NCI-H2029 (cell line): ENCODE measurements around the gene RAD51B.

Experiments
- DNase-seq: peaks from one replicate; lab custom pipeline; 2025; lab: John Stamatoyannopoulos, UW

Gene RAD51B

GRCh38 chr14:68444449-68445168 lies 625.0 kb downstream of the RAD51B start:
- DNase-seq, result no peak

- no peak for DNase-seq
These were observed 626.9 kb downstream of the RAD51B start for GRCh38 chr14:68446243-68447040.

DNA sequence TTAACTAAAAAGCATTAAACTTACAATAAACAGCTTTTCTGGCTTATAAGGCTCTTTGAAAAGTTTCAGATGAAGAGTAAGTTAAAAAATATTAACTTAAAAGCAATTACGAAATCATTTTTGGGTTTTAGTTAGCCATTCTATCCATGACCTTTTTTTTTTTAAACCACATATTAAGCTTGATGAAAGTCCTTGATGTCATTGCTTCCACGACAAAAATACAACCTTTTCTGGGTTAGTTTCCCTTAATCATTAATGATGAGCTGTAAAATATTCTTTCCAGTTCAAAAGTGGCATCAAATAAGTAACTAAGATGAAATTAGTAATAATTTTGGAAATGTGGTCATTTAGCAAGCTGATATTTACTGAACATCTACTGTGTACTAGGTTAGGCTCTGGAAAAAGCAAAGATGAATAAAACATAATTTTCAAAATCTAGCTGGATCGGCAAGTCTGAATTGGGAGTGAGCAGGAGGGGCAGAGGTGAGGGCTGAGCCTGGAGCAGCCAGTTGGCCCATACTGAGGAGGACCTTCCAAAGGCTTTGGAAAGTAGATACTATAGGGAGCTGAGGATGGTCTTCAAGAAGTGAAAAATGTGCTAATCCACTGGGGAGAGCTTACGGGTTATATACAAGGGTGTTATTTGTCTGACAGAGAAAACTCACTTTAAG lies 628.1 kb downstream of the RAD51B start:
- DNase-seq, result no peak

- no peak for DNase-seq
These were observed 628.8 kb downstream of the RAD51B start for GRCh38 chr14:68448252-68448902.

GRCh38 chr14:68449561-68450181 lies 630.1 kb downstream of the RAD51B start:
- no peak for DNase-seq

DNA sequence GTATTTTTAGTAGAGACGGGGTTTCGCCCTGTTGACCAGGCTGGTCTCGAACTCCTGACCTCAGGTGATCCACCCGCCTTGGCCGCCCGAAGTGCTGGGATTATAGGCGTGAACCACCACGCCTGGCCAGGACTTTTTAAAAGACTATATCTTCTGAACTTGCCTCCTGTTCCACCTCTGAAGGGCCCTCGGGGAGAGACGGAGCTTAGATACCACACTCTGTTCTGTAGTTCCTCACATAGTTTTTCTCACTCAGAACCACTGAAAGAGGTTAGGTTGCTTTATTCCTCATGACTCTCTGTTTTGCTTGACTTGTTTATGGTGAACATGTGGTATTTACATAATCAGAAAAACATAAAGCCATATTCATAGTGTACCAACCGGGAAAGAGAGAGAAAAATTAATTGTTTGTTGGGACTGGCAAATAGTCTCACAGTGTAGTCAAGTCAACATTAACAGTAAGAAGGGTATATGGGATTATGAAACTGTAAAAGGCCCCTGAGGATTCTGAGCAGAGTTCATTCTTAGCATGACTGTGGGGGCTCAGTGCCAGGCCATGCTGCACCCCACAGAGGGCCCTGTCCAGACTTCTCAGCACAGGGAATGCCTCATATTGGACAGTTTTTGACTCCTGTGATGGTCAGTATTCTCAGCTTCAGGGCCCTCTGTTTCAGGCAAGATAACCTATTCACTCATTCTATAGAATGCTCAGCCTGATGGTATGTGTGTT lies 631.0 kb downstream of the RAD51B start:
- no peak for DNase-seq

DNA sequence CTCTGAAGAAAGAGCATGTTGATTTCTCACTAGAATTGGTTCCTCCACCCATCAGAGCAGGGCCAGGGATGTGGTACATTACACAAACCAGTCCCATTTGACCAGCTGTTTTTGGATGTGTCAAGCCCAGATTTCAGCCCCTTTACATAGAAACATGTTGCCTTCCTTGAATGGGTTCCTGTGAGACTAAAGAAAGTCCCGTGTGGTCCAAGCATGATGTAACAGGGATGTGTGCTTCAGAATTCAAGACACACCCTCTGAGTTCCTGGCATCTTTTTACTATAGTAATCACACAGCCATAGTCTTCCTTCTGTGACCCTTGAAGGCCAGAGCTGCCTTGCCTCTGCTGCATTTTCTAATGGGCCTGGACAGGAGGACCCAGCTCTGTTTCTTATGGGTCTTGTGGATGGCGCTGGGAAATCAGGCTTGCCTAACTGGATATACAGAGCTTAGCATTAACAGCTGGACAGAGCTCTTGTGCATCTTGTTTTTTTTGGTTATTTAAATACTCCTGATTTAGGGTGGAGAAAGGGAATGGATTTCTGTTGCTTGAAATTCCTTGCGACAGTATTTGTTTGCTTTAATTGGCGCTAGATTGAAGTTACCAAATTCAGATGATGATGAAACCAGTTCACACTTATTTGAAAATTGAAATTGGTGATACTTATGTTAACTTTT lies 632.3 kb downstream of the RAD51B start:
- DNase-seq, result no peak

DNA sequence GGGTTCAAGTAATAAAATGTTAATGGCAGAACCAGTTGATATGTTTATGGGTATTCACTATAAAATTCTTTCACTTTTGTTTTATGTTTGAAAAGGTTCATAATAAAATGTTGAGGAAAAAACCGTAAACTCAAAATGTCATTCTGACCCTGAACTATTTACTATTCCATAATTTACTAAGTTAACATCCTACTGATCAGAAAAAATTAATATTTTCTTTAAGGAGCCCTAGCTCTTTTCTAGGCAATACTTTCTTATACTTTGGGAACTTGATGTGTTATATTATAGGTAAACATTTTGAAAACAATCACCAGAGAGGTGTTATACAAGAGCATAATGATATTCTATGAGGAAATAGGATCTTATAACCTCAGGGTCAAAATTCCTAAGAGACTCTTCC lies 638.7 kb downstream of the RAD51B start:
- no peak for DNase-seq

- DNase-seq, result peak; percentile 64
These were observed 639.4 kb downstream of the RAD51B start for GRCh38 chr14:68458840-68459469.

- no peak for DNase-seq
These were observed 640.0 kb downstream of the RAD51B start for GRCh38 chr14:68459480-68460136.

GRCh38 chr14:68460541-68460940 lies 641.0 kb downstream of the RAD51B start:
- DNase-seq, result no peak

GRCh38 chr14:68461086-68461485 lies 641.5 kb downstream of the RAD51B start:
- DNase-seq, result no peak

- DNase-seq, result no peak
These were observed 643.1 kb downstream of the RAD51B start for GRCh38 chr14:68462683-68463082.

DNA sequence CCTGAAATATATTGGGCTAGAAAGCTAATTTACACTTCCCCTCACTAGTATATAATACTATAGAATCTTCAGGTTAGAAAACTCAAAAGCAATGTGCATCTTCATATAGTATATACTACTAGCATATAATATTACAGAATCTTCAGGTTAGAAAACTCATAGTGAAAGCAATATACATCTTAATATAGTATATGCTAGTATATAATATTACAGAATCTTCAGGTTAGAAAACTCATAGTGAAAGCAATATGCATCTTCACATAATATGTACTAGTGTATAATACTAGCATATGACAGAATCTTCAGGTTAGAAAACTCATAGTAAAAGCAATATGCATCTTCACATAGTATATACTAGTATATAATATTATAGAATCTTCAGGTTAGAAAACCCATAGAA lies 643.7 kb downstream of the RAD51B start:
- DNase-seq, result no peak

DNA sequence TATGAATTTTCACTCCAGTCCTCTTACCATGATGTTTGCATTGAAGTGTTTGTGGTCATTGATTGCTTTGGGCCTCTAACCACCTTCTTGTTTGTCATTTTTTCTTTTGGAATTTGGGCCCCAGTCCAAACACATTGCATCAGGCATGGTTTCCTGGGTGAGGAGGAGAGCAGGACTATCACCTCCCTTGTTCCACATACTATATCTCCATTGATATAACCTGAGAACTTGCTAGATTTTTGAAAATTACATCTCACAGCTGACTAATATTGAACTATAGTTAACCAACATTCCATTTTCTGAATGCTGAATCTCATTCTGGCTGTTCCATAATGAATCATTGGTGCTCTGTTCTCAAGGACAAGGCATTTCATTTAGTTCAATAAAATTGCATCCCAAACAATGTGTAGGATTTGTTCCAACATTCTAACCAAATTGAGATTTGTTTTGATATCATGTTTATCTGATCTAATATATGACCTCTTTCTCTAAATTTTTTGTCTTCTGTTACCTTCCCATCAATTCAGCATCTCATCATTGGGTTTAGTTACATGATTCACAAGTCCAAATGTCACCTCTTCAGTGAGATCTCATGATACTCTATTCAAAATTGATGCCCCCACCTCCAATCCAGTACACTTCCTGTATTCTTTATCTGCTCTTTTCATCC lies 644.3 kb downstream of the RAD51B start:
- no peak for DNase-seq

- no peak for DNase-seq
These were observed 645.1 kb downstream of the RAD51B start for GRCh38 chr14:68464711-68465110.

- DNase-seq, result no peak
These were observed 647.0 kb downstream of the RAD51B start for GRCh38 chr14:68466491-68466977.

DNA sequence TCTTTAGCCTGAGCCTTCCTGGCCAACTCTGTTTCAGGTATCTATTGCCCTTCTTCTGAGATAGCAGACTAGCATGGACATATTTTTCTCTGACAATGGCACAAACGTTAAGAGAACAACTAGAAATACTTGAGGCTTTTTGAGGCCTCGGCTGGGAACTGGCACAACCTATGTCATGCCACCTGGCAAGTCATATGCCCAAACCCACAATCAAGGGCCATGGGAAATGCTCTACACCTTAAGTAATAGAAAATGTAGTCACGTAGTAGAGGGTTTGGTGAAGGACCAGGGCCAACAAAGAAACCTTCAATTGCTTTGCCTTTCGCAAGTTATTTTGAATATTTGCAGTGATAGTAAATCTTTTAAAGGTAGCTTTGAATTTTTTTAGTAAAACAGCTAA lies 647.8 kb downstream of the RAD51B start:
- no peak for DNase-seq
